Cardiac muscle cell (in vitro differentiated cells and primary cell): ENCODE measurements around the gene KRT37. TPM values are rescaled to one million over a fixed set of nuclear protein-coding genes. Genes with fewer than 3 reads are reported as not detected.
A peak's percentile ranks its signal among the peaks of the same experiment; 100 is the strongest.

ENCODE experiments used
- DNase-seq, 2 donors: peaks; one replicate each; pipeline versions ENCODE4 v3.0.0 to v3.0.0-alpha.2; 2010 to 2017; ENCODE audit warnings: low read depth in 1 of 2, low spot score in 1 of 2
- H3K27ac ChIP-seq: fragments of 200-600 bp; sonication (generic); 2 replicates; pipeline ENCODE4 v1.5.1; 2016
- H3K27me3 ChIP-seq: fragments of 200-600 bp; sonication (generic); 2 replicates; pipeline ENCODE4 v1.6.0; 2016; ENCODE audit warnings: control low read depth
- H3K36me3 ChIP-seq: fragments of 200-600 bp; sonication (generic); 2 replicates; pipeline ENCODE4 v1.5.1; 2016; ENCODE audit warnings: control low read depth
- H3K4me1 ChIP-seq: fragments of 200-600 bp; sonication (generic); 2 replicates; pipeline ENCODE4 v1.8.1; 2017; ENCODE audit warnings: low read depth, mild to moderate bottlenecking, mixed run types
- H3K4me3 ChIP-seq: fragments of 200-600 bp; sonication (generic); 2 replicates; pipeline ENCODE4 v1.5.1; 2016; ENCODE audit warnings: mild to moderate bottlenecking
- H3K9me3 ChIP-seq: fragments of 200-600 bp; sonication (generic); 2 replicates; pipeline ENCODE4 v1.5.1; 2017; ENCODE audit warnings: low read depth, mild to moderate bottlenecking, control low read depth
- CTCF ChIP-seq: IDR thresholded peaks from 2 replicates; pipeline ENCODE4 v1.5.1; 2012; ENCODE audit warnings: low read depth, mild to moderate bottlenecking, low read length
- polyA plus RNA-seq: library from polyadenylated mRNA; unstranded; fragments of >200 nt; fragmentation: Nextera tagmentation; extraction: Ambion mirVana; gene quantifications from 2 replicates; pipeline ENCODE4 v1.2.1, GENCODE V29; 2016
- total RNA-seq: library from RNA; depleted of rRNA; stranded (reverse); fragments of >200 nt; gene quantifications from 2 replicates; pipeline ENCODE4 v1.2.3, GENCODE V29; 2016

Gene KRT37
- total and polyA plus RNA-seq, 2 experiments from 2014 or later, result not detected

GRCh38 chr17:41418116-41418860 is 6.1 kb downstream of the KRT37 start:
- Histone ChIP-seq H3K9me3 (no peaks in the 10 kb centered on the region), H3K36me3 (no peaks in the 10 kb centered on the region), H3K27ac (no peak overlapping the region), H3K4me3 (no peak overlapping the region), H3K4me1 (no peaks in the 10 kb centered on the region), H3K27me3 (peaks cover 23% of the 10 kb centered on the region)
- DNase-seq, result no peak
- no peak for TF ChIP-seq CTCF

- Histone ChIP-seq H3K4me3 (no peak overlapping the region), H3K9me3 (no peaks in the 10 kb centered on the region), H3K4me1 (no peaks in the 10 kb centered on the region), H3K36me3 (no peaks in the 10 kb centered on the region), H3K27ac (no peak overlapping the region), H3K27me3 (peaks cover 21% of the 10 kb centered on the region)
- peak; percentile 41 for TF ChIP-seq CTCF
- DNase-seq, result peak in 1 of 2 donors; percentile 28
Observed at GRCh38 chr17:41417576-41418015, 6.8 kb downstream of the KRT37 start.

GRCh38 chr17:41417127-41417526 is 7.3 kb downstream of the KRT37 start:
- Histone ChIP-seq H3K27me3 (peaks cover 21% of the 10 kb centered on the region), H3K4me1 (no peaks in the 10 kb centered on the region), H3K27ac (no peak overlapping the region), H3K4me3 (no peak overlapping the region), H3K36me3 (no peaks in the 10 kb centered on the region), H3K9me3 (no peaks in the 10 kb centered on the region)
- no peak for DNase-seq
- TF ChIP-seq CTCF, result no peak

- no peak for DNase-seq
- H3K36me3 ChIP-seq, result no peaks in the 10 kb centered on the region
- peaks cover 20% of the 10 kb centered on the region for H3K27me3 ChIP-seq
- no peak overlapping the region for H3K4me3 ChIP-seq
- no peak overlapping the region for H3K27ac ChIP-seq
- no peaks in the 10 kb centered on the region for H3K9me3 ChIP-seq
- H3K4me1 ChIP-seq, result no peaks in the 10 kb centered on the region
- no peak for TF ChIP-seq CTCF
Observed at GRCh38 chr17:41416479-41416878, 7.9 kb downstream of the KRT37 start.

GRCh38 chr17:41415833-41416335 is 8.5 kb downstream of the KRT37 start:
- Histone ChIP-seq H3K36me3 (no peaks in the 10 kb centered on the region), H3K27me3 (peaks cover 14% of the 10 kb centered on the region), H3K4me3 (no peak overlapping the region), H3K27ac (no peak overlapping the region), H3K9me3 (no peaks in the 10 kb centered on the region), H3K4me1 (no peaks in the 10 kb centered on the region)
- DNase-seq, result no peak
- no peak for TF ChIP-seq CTCF
